A172 (cell line): ENCODE data around the gene TRIM47. TPM values are rescaled to one million over a fixed set of nuclear protein-coding genes. Genes with fewer than 3 reads are reported as not detected.
"Not testable (repeated sequence)": the region's sequence is repeated elsewhere in the genome, so short reads cannot be mapped to it uniquely, and the experiment has no call there.

ENCODE experiments used
- DNase-seq: peaks from one replicate; pipeline ENCODE4 v3.0.0-alpha.2; 2015; ENCODE audit warnings: low spot score
- total RNA-seq: library from RNA; depleted of rRNA; stranded (reverse); fragments of >200 nt; shearing (Covaris generic); gene quantifications from 2 replicates; pipeline ENCODE4 v1.2.3, GENCODE V29; 2014

Gene TRIM47
- total RNA-seq, 1 experiment from 2014 or later, result 173 TPM

DNA sequence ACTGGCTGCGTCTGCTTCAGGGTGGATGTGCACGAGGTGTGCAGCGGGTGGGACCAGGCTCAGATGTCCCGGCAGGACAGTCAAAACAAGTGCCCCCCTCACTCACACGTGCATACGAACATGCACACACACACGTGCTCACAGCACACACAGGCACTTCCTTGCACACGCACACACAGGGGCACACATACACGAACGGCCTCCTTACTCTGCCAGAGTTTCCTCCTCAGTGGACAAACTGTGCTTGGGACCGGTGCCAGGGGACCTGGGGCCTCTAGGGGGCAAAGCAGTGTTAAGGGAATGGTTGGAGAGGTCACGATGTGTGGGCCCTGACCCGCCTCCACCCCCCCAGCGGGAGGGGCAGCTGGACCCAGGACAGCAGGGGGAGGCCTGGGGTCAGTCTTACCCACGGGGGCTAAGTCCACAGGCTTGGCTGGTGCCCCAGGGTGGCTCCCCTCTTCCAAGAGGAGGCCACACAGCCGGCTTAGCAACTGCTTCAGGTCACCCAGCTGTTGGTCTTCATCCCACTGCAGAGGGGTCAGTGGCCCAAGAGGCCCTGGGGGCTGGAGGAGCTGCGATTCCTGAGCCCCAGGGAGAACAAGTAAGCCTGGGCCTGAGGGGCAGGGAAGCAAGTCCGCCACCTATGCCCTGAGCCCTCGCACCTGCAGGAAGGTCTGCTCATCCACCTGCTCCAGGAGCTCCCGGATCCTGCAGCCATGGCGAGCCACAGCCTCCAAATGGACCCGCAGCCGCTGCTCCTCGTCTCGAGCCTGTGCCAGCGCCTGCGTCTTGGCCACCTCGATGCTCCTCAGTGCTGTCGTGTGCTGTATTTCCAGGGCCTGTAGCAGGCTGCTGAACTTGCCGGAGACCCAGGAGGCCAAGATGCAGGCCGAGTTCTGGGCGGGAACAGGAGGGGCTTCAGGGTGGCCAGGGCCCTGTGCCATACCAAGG is 13.5 kb upstream of the TRIM47 start:
- no peak for DNase-seq

GRCh38 chr17:75891022-75891604 is 12.7 kb upstream of the TRIM47 start:
- no peak for DNase-seq

DNA sequence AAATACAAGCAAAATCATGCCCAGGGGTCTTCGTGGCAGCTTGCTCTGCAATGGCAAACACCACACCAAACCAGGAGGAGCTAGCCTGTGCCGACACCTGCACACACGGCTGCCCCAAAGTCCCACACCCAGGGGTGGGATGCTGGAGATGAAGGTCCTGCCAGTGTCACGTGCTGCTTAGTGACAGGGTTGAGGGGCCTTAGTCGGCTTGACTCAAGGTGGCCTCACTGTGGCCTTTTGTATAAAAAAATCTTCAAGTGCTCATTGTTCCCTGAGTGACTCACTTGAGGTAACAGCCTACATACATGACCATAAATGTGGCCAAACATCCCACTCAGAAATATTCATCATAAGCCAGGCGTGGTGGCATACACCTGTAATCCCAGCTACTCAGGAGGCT is 11.1 kb upstream of the TRIM47 start:
- DNase-seq, result no peak

- no peak for DNase-seq
These were observed 10.1 kb upstream of the TRIM47 start for GRCh38 chr17:75888484-75888883.

GRCh38 chr17:75885860-75886259 is 7.5 kb upstream of the TRIM47 start:
- DNase-seq, result not testable (repeated sequence)

- DNase-seq, result no peak
These were observed 7.0 kb upstream of the TRIM47 start for GRCh38 chr17:75885431-75885830.

DNA sequence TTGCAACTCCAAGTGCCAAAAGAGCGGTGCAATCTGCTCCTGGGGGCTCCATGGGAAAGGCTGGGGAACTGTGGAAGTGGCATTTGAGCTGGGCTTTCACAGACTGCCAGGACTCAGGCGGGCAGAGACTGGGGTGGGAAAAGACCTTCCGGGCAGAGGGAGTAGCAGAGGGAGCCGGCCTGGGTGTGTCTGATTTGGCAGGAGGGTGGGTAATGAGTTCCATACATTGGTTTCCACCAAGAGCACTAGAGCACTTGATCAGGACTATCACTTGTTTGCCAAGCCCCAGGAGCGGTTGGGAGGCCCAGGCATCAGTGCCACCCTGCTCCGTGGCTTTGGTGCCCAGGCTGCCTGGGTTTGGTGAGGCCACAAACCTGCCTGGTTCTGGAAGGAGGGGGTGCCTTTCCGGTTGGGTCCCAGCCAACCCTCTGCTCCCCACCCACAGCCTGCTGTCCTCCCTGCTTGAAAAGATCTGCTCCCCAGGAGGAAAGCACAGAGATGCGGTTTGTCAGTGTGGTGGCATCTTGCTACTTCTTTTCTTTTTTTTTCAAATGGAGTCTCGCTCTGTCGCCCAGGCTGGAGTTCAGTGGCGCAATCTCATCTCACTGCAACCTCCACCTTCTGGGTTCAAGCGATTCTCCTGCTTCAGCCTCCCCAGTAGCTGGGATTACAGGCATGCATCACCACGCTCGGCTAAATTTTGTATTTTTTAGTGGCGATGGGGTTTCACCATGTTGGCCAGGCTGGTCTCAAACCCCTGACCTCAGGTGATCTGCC is 3.5 kb upstream of the TRIM47 start:
- DNase-seq, result no peak

- DNase-seq, result no peak
These were observed 1.9 kb upstream of the TRIM47 start for GRCh38 chr17:75880266-75880665.

- peak; percentile 35 for DNase-seq
These were observed 618 bp downstream of the TRIM47 start for GRCh38 chr17:75877752-75878173.

DNA sequence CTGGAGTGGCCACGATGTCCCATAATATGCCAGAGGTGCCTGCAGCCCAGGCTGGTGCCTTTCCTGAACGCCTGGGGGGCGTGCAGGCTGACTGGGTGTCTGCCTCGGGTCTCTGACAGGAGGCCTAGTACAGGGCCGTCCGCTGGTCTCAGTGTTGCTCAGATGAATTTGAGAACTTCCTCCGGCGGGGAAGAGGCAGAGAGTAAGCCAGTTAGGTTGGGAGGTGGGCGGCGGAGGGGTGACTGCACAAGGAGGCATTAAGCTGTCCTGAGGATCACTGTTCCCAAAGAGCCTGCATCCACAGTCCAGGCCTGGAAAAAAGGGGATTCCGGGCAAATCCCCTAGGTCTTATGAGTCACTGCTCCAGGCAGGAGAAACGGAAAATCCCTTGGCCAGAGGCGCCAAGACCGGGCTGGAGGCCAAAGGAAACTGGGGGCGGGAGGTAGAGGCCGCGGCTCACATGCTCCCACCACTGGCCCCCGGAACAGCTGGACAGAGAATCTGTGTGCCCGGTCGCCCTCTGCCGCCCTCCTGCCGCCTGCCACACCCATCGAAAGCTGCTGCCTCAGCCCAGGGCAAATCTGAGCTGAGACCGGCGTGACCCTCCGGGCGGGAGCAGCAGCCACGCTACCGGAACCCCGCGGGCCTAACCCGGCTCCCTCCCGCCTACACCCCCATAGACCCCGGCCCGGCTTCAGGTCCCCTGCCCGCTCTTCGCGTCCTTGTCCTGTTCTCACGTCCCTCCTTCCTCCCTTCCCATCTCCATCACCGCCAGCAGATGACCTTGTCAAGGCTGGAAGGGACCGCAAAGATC is 1.2 kb downstream of the TRIM47 start:
- peak; percentile 98 for DNase-seq

- no peak for DNase-seq
These were observed 2.0 kb downstream of the TRIM47 start for GRCh38 chr17:75876190-75876937.

DNA sequence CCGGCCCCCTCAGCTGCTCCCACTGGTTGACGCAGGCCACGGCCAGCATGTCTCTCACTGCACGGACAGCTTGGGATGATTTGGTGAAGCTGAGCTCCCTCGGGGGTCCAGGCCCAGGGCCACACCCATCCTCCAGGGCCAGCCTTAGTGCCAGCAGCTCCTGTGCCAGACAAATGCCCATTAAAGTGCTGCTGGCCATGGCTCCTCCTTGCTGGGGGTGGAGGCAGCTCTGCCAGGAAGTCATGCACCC is 2.5 kb downstream of the TRIM47 start:
- peak; percentile 96 for DNase-seq

DNA sequence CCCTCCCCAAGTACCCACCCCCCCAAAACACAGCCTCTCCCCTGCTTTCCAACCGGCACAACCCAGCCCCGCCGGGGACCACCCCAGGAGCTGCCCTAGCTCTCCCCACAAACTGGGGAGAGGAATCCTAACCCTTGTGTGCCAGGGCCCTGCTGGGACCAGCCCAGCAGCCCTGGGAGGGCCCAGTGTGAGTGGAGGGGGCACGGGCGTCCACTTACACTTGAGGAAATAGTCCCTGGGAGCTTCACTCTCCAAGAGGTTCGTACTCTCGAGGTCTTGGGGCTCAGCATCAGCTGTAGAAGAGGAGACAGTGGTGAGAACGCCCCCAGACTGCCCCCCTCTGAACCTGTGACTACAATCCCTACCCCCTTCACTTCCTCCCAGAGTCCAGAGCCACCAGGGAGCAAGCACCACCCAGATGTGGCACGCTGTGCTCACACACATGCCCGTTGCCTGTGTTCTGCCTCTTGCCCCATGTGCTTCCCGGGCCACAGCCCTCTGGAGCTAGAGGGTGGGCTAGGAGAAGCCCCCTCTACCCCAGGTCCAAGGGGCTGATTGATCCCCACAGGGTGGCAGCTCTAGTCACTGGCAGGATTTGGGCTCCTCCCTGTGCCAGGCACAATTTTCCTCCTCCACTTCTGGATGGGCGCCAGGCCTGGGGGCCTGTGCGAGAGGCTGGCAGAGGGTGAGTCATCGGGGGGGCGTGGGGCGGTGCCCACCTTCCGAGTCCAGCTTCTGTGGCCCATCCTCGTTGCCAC is 3.0 kb downstream of the TRIM47 start:
- no peak for DNase-seq

DNA sequence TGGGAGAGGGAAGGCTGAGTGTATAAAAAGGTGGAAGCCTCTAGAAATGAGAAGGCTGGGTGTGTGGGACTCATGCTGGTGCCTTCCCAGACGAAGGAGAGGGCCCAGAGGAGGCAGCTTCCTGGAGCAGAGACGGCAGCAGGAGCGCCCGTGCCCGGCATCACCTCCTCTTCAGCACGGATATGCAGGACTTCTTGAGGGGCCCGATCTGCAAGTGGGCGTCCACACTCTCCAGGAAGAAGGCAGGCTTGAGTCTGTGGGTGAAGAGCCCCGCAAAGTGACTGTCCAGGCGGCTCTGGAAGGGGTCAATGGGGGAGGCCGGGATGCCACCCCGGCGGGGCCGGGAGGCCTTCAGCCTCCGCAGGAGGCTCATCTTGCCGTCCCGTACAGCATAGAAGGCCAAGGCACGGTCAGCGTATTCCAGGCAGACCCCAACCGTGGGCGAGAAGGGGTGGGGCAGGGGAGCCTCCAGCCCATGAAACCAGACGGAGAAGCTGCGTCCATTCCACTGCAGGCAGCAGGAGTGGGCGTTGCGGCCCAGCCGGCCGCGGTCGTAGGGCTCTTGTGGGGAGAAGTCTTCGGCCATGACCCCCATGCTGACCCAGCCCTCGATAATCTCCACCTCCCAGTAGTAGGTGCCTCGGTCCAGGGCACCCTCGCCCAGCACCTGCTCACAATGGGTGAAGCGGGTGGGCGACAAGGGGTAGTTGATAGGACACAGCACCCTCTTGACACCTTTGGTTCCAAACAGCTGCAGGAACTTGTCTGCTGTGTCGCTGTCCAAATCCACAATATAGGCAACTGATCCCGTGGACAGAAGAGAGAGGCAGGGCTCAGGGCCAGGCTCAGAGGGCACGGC is 3.8 kb downstream of the TRIM47 start:
- DNase-seq, result no peak

DNA sequence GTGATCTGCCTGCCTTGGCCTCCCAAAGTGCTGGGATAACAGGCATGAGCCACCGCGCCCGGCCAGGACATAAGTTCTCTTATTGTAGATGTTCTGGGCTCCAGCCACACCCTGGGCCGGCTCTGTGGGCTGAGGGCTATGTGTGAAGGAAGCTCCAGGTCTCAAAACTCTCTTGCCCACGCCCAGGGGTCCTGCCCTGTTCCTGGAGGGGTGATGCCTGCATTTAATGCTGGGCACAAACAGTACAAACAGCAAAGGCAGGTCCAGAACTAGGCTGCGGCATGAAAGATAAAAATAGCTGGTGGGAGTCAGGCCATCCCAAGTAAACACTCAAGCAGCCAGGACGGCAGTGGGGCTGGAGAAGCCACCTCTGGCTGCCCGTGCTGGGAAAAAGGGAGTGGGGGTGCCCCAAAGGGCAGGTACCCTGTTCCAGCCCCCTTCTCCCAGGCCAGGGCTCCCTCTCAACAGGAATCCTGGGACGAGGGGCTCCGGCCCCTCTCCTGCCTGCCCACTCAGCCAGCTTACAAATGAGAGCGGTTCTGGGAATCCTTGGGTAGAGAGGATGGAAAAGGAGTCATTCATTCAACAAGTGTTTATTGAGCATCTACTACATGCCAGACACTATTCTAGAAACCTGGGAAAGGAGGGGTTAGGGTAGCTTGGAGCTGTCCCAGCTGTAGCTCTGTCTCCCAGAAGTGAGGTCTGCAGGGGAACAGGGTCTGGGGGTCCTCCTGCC is 4.6 kb downstream of the TRIM47 start:
- no peak for DNase-seq

DNA sequence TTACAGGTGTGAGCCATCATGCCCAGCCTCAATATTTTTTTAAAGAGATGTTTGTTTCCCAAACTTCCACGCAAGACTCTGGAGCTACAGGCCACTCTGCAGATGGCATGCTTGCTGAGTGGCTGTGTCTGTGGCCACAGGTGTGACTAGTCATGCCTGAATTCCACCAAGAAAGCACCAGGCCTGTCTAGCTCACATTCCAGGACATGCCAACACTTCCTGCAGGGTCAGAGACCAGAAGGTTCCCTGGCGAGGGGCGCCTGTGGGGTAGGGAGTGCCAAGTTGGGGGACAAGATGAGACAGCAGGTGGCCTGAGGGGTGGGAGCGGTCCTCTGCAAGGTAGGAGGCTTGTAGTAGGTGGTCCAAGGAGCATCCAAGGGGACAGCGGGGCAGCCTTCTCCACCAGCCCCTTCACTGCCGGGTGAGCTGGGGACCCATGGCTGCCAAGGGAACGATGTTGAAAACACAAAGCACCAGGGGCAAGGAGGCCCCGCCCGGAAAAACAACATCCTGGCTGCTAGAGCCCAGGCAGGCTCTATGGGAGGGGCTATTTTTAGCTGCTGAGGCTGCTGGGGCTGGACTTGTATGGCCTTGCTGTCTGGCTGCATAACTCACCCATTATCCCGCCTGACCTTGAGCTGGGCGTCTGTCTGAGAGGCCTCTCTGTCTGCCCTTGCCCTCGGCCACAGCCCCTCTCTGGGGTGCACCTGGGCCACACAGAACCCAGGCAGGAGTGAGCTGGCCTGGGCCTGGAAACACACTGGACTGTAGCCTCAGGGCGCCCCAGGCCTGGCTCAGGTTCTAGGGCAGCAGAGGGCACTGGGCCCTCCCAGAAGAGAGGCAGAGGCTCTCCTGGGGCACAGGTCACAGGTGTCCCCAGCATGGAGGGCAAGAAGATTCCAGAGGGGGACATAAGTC is 5.7 kb downstream of the TRIM47 start:
- peak; percentile 94 for DNase-seq

- DNase-seq, result not testable (repeated sequence)
These were observed 8.2 kb downstream of the TRIM47 start for GRCh38 chr17:75870228-75870627.
